HG02642 (cell line): ENCODE data around the gene MBP.

Experiments
- ATAC-seq: cut with Tn5 transposase; IDR thresholded peaks from one replicate; pipeline ENCODE4 v1.9.1; 2021; ENCODE audit warnings: mild to moderate bottlenecking; ENCODE audit not compliant: unreplicated experiment, poor library complexity

Gene MBP

DNA sequence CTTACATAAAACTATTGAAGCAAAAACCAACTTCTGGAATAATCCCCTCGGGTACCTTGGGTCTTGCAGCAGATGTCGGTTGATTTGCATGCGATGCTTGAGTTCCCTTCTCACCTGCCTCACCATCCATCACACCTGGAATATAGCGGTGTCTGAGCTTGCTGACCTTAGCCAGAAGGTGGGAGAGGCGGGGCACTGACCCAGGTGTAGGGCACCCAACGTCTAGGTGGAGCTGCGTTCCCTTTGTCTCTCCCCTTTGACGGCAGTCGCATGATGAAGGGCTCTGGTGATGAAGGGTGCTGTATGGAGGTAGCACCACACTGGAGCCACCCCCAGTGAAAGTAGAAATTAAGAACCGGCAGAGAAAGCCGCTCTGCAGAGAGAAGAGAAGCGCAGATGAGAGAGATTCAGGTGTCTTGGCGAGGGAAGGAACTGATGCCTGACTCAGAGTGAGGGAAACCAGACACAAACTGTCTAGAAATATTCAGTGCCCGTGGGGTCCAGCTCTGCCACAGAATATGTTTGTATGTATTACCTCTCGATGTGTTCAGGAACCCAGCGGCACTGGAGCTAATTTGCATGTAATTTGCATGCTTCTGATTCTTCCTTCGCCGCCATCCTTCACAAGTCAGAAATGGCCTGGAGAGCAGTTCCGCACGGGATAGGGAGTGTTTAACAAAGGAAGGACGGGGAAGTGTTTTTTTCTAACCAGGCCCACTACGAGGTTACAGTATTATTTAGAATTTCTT is 19.4 kb upstream of the MBP start:
- no peak for ATAC-seq

- ATAC-seq: no peak
Measured at GRCh38 chr18:77151033-77151771, 18.6 kb upstream of the MBP start.

GRCh38 chr18:77150588-77150987 is 18.0 kb upstream of the MBP start:
- ATAC-seq: no peak

- no peak for ATAC-seq
Measured at GRCh38 chr18:77148289-77148688, 15.7 kb upstream of the MBP start.

GRCh38 chr18:77147418-77147852 is 14.9 kb upstream of the MBP start:
- no peak for ATAC-seq

DNA sequence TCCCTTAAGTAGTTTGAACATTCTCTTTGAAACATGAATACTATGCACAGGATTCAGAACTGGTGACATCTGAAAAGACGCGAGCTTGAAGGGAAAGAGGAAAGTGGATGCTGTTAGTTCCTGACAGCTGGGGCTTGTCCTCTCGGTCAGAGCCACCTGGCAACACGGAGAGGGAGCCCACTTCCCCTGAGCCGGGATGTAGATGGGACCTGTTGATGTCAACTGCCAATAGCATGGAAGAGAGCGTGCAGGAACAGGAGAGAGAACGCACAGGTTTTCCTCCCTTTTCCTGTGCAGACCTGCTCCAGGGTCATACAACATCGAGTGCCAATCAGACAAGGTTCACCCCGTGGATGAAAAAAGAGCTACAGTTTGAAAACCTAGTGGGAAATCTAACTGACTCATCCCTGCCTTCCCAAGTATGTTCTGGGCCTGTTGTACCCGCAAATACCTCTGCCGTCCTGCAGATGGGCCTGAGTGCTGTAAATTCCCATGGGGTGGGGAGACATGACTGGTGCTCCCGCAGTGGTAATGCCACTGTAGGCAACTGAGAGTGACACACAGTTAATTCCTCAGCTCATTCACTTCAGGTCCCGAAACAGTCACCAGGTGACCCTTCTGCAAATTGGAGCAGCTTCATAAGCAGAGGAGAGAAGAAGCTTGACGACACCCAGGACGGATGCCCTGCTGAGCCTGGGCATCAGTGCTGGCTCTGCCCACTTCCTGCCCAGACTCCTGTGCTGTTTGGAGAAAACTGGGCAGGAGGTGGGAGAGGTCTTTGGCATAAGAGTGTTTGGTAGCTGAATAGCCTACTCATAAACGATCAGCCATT is 13.9 kb upstream of the MBP start:
- no peak for ATAC-seq

- no peak for ATAC-seq
Measured at GRCh38 chr18:77145364-77145901, 12.8 kb upstream of the MBP start.

GRCh38 chr18:77144451-77145118 is 12.0 kb upstream of the MBP start:
- ATAC-seq: no peak

GRCh38 chr18:77144046-77144445 is 11.5 kb upstream of the MBP start:
- no peak for ATAC-seq

GRCh38 chr18:77143196-77143595 is 10.6 kb upstream of the MBP start:
- ATAC-seq: no peak

- ATAC-seq: no peak
Measured at GRCh38 chr18:77141401-77142118, 9.0 kb upstream of the MBP start.

GRCh38 chr18:77140439-77141109 is 8.0 kb upstream of the MBP start:
- no peak for ATAC-seq

GRCh38 chr18:77140030-77140429 is 7.4 kb upstream of the MBP start:
- no peak for ATAC-seq

- no peak for ATAC-seq
Measured at GRCh38 chr18:77139619-77140018, 7.0 kb upstream of the MBP start.

- no peak for ATAC-seq
Measured at GRCh38 chr18:77138270-77138669, 5.7 kb upstream of the MBP start.

- no peak for ATAC-seq
Measured at GRCh38 chr18:77137851-77138250, 5.3 kb upstream of the MBP start.

- ATAC-seq: no peak
Measured at GRCh38 chr18:77136871-77137665, 4.5 kb upstream of the MBP start.

GRCh38 chr18:77136076-77136718 is 3.6 kb upstream of the MBP start:
- no peak for ATAC-seq
